ENCODE measurements around the gene LRCH2.

- TF ChIP-seq CTCF (conservative IDR thresholded peaks at IDR 0.05; ENCODE audit: low read depth, low read length) (no peak), EZH2 (IDR thresholded peaks at IDR 0.05; ENCODE audit: low read length, unreplicated experiment) (no peak), EZH2phosphoT487 (IDR thresholded peaks at IDR 0.05; ENCODE audit: borderline replicate concordance, low read length) (no peak)
Measured at GRCh38 chrX:115065304-115065703, 168.6 kb downstream of the LRCH2 start.
